ENCODE data around the gene SULT1E1.

DNA sequence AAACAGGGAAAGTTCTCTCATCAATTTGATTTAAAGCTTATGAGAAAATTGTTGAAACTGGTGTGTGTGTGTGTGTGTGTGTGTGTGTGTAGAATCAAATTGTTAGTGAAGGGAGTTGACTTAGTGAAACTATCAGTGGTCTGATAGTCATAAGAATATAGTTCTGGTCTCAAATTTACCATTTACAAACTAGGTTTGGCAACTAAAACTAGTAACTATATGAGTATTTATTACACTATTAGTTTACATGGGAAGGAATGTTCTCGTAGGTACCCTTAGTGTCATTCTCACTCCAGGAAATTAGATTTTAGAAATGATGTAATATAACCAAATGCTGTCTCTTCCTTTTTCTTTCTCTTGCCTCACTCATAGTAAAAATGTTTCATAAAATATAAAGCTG lies 11.9 kb downstream of the SULT1E1 start:
- TF ChIP-seq, protein P1, sequence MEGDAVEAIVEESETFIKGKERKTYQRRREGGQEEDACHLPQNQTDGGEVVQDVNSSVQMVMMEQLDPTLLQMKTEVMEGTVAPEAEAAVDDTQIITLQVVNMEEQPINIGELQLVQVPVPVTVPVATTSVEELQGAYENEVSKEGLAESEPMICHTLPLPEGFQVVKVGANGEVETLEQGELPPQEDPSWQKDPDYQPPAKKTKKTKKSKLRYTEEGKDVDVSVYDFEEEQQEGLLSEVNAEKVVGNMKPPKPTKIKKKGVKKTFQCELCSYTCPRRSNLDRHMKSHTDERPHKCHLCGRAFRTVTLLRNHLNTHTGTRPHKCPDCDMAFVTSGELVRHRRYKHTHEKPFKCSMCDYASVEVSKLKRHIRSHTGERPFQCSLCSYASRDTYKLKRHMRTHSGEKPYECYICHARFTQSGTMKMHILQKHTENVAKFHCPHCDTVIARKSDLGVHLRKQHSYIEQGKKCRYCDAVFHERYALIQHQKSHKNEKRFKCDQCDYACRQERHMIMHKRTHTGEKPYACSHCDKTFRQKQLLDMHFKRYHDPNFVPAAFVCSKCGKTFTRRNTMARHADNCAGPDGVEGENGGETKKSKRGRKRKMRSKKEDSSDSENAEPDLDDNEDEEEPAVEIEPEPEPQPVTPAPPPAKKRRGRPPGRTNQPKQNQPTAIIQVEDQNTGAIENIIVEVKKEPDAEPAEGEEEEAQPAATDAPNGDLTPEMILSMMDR (IDR thresholded peaks at IDR 0.05) = no peak
- TF ChIP-seq POLR2A (IDR thresholded peaks at IDR 0.05) = no peak

Measured in right lobe of liver (tissue), 4 donors.